Measurements from ENCODE around the gene SLC37A3.

GRCh38 chr7:140383954-140384713, 14.2 kb downstream of the SLC37A3 start:
- TF ChIP-seq POLR2A (IDR thresholded peaks at IDR 0.05) (no peak), CTCF (IDR thresholded peaks at IDR 0.05) (no peak)
